Breast epithelium (tissue), 4 donors: ENCODE results near the gene AOC3. TPM values are rescaled to one million over a fixed set of nuclear protein-coding genes. Genes with fewer than 3 reads are reported as not detected.
"Not testable (repeated sequence)": the region's sequence is repeated elsewhere in the genome, so short reads cannot be mapped to it uniquely, and the experiment has no call there.

Experiments used
- DNase-seq, 2 donors: peaks; one replicate each; pipeline ENCODE4 v3.0.0-alpha.2; 2019; ENCODE audit warnings: low spot score in 2 of 2
- H3K27ac ChIP-seq, 2 donors: fragments of 200-600 bp; sonication (generic) in 1 of 2; one replicate each; pipeline ENCODE4 v1.5.1; 2016 to 2019; ENCODE audit warnings: mild to moderate bottlenecking in 1 of 2
- H3K27me3 ChIP-seq, 2 donors: fragments of 200-600 bp; sonication (generic) in 1 of 2; one replicate each; pipeline versions ENCODE4 v1.5.1 to v1.6.0; 2017 to 2019; ENCODE audit warnings: control low read depth in 1 of 2, mild to moderate bottlenecking in 1 of 2
- H3K36me3 ChIP-seq: fragments of 200-600 bp; one replicate; pipeline ENCODE4 v1.5.1; 2019
- H3K4me1 ChIP-seq, 2 donors: fragments of 200-600 bp; sonication (generic); one replicate each; pipeline ENCODE4 v1.5.1; 2016 to 2019; ENCODE audit warnings: control low read depth in 1 of 2
- H3K4me3 ChIP-seq, 3 donors: fragments of 200-600 bp; sonication (generic); 1 replicate in 2 of 3; 2 replicates in 1 of 3; pipeline ENCODE4 v1.5.1; 2016 to 2019; ENCODE audit warnings: mild to moderate bottlenecking in 3 of 3, moderate library complexity in 2 of 3
- H3K9me3 ChIP-seq, 2 donors: fragments of 200-600 bp; sonication (generic) in 1 of 2; one replicate each; pipeline ENCODE4 v1.5.1; 2016 to 2019; ENCODE audit warnings: control low read depth in 1 of 2
- POLR2A ChIP-seq: fragments of 450-650 bp; IDR thresholded peaks from one replicate; pipeline ENCODE4 v1.6.1; 2016; ENCODE audit warnings: antibody characterized with exemption, mild to moderate bottlenecking, moderate library complexity
- POLR2AphosphoS5 ChIP-seq, 3 donors: sonication (generic); formaldehyde crosslinking; IDR thresholded peaks; one replicate each; pipeline ENCODE4 v1.6.1; 2017; ENCODE audit warnings: antibody characterized with exemption in 3 of 3
- intact Hi-C: fragments of 100-400 bp; cut with DNase I; formaldehyde crosslinking; loops from one replicate; pipeline ENCODE4 v1.15.1; 2023; ENCODE audit warnings: low total_unique reads
- total RNA-seq, 3 donors: library from RNA; depleted of rRNA; stranded (reverse); fragments of >200 nt; gene quantifications; one replicate each; pipeline ENCODE4 v1.1.0, GENCODE V29; 2016
- TF ChIP-seq, protein P1 (sequence below), 3 donors: fragments of 450-650 bp; IDR thresholded peaks; one replicate each; pipeline ENCODE4 v1.5.1; 2016 to 2017; ENCODE audit warnings: antibody characterized with exemption in 3 of 3, mild to moderate bottlenecking in 3 of 3, moderate library complexity in 3 of 3

AOC3 gene
- total RNA-seq, 3 donors from 2014 or later = 16.2 to 247 (median 25.6) TPM

- DNase-seq = no peak
- Histone ChIP-seq H3K4me1 (no peaks in the 10 kb centered on the region), H3K9me3 (no peaks in the 10 kb centered on the region), H3K27me3 (no peaks in the 10 kb centered on the region), H3K4me3 (no peak overlapping the region), H3K27ac (no peak overlapping the region), H3K36me3 (no peaks in the 10 kb centered on the region)
- intact Hi-C loops = no loop called here
- TF ChIP-seq, protein P1, sequence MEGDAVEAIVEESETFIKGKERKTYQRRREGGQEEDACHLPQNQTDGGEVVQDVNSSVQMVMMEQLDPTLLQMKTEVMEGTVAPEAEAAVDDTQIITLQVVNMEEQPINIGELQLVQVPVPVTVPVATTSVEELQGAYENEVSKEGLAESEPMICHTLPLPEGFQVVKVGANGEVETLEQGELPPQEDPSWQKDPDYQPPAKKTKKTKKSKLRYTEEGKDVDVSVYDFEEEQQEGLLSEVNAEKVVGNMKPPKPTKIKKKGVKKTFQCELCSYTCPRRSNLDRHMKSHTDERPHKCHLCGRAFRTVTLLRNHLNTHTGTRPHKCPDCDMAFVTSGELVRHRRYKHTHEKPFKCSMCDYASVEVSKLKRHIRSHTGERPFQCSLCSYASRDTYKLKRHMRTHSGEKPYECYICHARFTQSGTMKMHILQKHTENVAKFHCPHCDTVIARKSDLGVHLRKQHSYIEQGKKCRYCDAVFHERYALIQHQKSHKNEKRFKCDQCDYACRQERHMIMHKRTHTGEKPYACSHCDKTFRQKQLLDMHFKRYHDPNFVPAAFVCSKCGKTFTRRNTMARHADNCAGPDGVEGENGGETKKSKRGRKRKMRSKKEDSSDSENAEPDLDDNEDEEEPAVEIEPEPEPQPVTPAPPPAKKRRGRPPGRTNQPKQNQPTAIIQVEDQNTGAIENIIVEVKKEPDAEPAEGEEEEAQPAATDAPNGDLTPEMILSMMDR (IDR thresholded peaks at IDR 0.05) = no peak
- TF ChIP-seq POLR2A (no peak), POLR2AphosphoS5 (IDR thresholded peaks at IDR 0.05) (no peak)
Measured at GRCh38 chr17:42868338-42868737, 17.3 kb downstream of the AOC3 start.

- H3K27ac ChIP-seq = no peak overlapping the region
- H3K4me3 ChIP-seq = no peak overlapping the region
- H3K4me1 ChIP-seq = no peaks in the 10 kb centered on the region
- no peaks in the 10 kb centered on the region for H3K36me3 ChIP-seq
- no peak for DNase-seq
- no peaks in the 10 kb centered on the region for H3K9me3 ChIP-seq
- intact Hi-C loops = no loop called here
- TF ChIP-seq POLR2A = no peak
- TF ChIP-seq POLR2AphosphoS5 (IDR thresholded peaks at IDR 0.05) = no peak
- TF ChIP-seq, protein P1 (IDR thresholded peaks at IDR 0.05) = no peak
- H3K27me3 ChIP-seq = no peaks in the 10 kb centered on the region
Measured at GRCh38 chr17:42871647-42872046, 20.6 kb downstream of the AOC3 start.

GRCh38 chr17:42872251-42872965 is 21.4 kb downstream of the AOC3 start:
- intact Hi-C loops = no loop called here
- Histone ChIP-seq H3K36me3 (no peaks in the 10 kb centered on the region), H3K9me3 (no peaks in the 10 kb centered on the region), H3K4me1 (no peaks in the 10 kb centered on the region), H3K27ac (no peak overlapping the region), H3K4me3 (no peak overlapping the region), H3K27me3 (no peaks in the 10 kb centered on the region)
- DNase-seq = no peak
- TF ChIP-seq POLR2A (no peak), POLR2AphosphoS5 (IDR thresholded peaks at IDR 0.05) (no peak)
- TF ChIP-seq, protein P1 (IDR thresholded peaks at IDR 0.05) = no peak

DNA sequence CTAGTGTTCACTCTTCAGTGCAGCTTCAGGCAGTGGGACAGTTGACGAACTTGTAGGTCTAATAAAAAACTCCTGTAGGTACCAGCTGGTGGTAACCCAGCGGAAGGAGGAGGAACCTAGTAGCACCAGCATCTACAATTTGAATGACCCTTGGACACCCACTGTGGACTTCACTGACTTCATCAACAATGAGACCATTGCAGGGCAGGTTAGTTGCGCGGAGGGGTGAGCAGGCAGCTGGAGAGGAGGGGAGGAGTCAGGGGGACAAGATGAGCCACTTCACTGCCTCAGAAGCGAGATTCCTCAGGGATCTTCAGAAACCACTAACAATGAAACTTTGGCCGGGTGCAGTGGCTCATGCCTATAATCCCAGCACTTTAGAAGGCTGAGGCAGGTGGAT is 22.3 kb downstream of the AOC3 start:
- Histone ChIP-seq H3K27me3 (no peaks in the 10 kb centered on the region), H3K9me3 (no peaks in the 10 kb centered on the region), H3K4me1 (no peaks in the 10 kb centered on the region), H3K27ac (no peak overlapping the region), H3K36me3 (no peaks in the 10 kb centered on the region), H3K4me3 (no peak overlapping the region)
- no peak for DNase-seq
- TF ChIP-seq POLR2AphosphoS5 (IDR thresholded peaks at IDR 0.05) = no peak
- no peak for TF ChIP-seq POLR2A
- TF ChIP-seq, protein P1 (IDR thresholded peaks at IDR 0.05) = no peak
- intact Hi-C loops = no loop called here

DNA sequence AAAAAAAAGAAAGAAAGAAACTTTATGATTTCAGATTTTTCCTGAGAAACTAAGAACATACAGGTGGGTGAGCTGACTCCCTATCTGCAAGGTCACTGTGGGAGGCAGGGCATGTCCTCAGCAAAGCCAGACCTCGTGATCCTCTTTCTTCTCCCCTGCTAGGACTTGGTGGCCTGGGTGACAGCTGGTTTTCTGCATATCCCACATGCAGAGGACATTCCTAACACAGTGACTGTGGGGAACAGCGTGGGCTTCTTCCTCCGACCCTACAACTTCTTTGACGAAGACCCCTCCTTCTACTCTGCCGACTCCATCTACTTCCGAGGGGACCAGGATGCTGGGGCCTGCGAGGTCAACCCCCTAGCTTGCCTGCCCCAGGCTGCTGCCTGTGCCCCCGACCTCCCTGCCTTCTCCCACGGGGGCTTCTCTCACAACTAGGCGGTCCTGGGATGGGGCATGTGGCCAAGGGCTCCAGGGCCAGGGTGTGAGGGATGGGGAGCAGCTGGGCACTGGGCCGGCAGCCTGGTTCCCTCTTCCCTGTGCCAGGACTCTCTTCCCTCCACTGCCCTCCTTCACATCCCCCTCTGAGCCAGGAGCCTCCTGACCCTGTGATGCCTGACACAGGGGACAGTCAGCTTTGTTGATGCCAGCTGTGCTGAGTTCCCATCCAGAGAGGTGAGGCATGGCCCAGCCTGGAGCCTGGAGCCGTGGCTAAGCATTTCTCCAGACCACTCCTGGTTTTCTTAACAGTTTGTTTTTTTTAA is 23.1 kb downstream of the AOC3 start:
- H3K4me1 ChIP-seq, H3K9me3 ChIP-seq, H3K36me3 ChIP-seq, DNase-seq, intact Hi-C loops, H3K4me3 ChIP-seq, H3K27me3 ChIP-seq, H3K27ac ChIP-seq: not testable (repeated sequence)
